Epidermal melanocyte (primary cell): ENCODE data around the gene PPM1A.

Source experiments
- DNase-seq: peaks from one replicate; pipeline ENCODE4 v3.0.0; 2011; ENCODE audit warnings: low spot score; ENCODE audit not compliant: insufficient read length

Gene PPM1A

DNA sequence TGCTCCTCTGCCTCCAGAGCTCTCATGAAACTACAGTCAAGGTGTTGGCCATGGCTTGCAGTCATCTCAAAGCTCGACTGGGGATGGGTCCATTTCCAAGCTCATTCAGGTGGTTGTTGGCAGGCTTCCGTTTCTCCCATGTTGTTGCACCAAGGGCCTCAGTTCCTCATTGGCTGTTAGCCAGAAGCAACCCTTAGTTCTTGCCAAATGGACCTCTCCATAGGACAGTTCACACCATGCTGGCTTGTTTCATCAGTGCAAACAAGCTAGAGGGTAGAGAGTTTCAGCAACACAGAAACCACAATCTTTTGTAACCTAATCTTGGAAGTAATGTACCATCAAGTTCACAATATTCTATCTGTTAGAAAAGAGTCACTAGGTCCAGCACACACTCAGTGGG lies 22.7 kb upstream of the PPM1A start:
- no peak for DNase-seq

- no peak for DNase-seq
Observed at GRCh38 chr14:60227291-60227690, 21.7 kb upstream of the PPM1A start.

GRCh38 chr14:60229614-60230013 lies 19.4 kb upstream of the PPM1A start:
- DNase-seq = no peak

GRCh38 chr14:60232185-60232584 lies 16.8 kb upstream of the PPM1A start:
- DNase-seq = no peak

- no peak for DNase-seq
Observed at GRCh38 chr14:60233251-60233650, 15.8 kb upstream of the PPM1A start.

DNA sequence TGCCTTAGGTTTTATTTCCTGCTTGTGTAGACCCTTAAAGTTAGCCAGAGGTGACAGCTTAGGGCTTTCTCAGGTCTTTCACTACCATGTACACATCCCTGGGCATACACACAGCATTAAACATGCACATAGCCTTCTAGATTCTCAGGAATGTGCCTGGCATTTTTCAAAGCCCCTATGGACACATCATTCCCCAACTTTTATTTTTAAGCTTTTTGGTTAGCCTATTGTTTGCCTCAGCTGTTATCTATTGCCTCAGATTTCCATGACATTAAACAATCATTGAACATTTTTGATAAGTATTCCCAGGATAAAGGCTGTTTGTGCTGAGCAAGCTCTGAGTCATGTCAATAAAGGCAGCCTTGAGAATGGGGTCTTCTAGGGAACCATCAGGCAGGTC lies 15.1 kb upstream of the PPM1A start:
- DNase-seq = no peak

- no peak for DNase-seq
Observed at GRCh38 chr14:60235440-60235839, 13.6 kb upstream of the PPM1A start.

GRCh38 chr14:60238955-60239354 lies 10.1 kb upstream of the PPM1A start:
- no peak for DNase-seq

DNA sequence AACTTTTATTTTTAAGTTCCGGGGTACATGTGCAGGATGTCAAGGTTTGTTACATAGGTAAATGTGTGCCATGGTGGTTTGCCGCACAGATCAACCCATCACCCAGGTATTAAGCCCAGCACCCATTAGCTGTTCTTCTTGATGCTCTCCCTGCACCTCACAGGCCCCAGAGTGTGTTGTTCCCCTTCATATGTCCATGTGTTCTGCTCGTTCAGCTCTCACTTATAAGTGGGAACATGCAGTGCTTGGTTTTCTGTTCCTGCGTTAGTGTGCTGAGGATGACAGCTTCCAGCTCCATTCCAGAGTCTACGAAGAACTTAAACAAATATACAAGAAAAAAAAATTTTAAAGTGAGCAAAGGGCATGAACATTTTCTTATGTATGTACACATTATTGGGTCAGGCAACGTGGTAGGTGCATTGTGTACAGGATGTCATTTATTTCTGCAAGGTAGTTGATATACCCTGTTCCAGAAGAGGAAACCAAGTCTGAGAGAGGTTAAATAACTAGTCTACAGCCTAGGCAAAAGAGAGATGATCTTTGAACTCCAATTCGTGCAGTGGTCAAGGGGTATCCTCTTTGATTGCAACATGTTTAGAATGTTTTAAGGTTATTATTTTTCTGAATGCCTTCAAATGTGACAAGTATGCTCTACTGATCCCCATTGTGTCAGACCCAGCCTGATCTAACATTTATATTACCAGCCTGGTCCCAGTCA lies 8.7 kb upstream of the PPM1A start:
- no peak for DNase-seq

DNA sequence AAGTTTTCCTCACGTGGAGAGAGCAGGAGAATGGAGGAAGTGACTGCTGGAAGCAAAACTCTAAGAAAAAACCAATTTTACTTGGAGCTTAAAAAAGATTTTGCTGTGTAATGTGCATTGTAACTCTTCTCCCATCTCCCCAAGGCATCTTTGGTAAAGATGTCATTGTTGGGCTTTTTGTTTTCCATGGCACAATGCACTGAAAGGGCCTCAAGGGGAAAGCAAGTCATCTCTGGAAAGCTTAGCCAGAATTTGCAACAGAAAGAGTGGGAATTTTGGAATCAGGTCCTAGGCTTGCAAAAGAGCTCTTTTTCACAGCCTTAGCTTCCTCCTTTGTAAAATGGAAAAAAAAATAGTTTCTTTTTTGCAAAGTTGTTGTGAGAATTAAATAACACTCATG lies 7.9 kb upstream of the PPM1A start:
- no peak for DNase-seq

DNA sequence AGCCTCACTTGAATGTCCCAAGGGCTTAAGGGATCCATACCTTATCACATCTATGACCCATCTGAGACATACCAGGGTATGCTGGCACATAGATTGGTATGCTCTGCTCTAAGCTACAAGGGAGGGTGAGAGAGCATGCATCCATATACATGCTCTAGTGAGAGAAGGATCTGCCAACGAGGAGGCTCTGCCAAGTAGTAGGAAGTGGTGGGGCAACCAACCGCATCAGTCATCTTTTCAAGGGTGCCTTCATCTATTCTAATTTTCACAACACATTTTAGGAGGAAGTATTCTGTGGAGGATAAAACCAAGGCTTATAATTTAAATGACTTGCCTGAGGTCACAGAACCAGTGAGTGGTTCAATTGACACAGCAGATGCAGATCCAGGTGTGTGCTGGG lies 6.6 kb upstream of the PPM1A start:
- no peak for DNase-seq

- no peak for DNase-seq
Observed at GRCh38 chr14:60245380-60246177, 3.4 kb upstream of the PPM1A start.

DNA sequence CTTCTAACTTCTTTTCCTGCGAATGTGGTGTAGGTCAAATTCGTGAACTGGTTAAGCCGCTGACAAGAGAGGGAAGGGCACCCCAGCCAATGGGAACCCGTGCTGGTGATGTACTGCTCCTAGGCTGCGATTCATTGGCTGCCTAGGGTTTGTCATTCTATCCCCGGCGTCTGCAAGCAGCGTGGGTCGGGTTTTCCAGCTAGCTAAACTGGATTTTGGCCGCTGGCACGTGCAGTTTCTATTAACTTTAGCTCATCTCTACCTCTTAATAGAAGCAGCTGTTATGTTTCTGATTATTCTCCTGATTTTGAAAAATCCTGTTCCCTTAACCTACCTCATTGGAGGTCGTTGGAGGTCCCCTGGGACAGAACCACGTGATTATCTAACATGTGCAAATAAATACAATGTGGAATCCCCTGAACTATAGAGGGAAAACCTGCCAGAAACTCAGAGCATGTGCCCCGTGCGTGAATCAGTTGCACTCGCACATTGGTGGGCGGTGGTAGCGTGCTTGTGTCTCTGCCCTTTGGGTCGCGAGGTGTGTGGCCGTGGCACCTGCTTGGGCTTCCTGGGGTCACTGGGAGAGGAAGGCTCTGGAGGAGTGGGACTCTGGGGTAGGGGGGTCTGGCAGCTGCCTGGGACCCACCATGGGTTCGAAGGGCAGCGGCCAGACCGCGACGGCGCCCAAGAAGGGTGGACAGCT lies 876 bp upstream of the PPM1A start:
- DNase-seq = peak; percentile 91

GRCh38 chr14:60249321-60250256 lies 568 bp downstream of the PPM1A start:
- DNase-seq = peak; percentile 63

DNA sequence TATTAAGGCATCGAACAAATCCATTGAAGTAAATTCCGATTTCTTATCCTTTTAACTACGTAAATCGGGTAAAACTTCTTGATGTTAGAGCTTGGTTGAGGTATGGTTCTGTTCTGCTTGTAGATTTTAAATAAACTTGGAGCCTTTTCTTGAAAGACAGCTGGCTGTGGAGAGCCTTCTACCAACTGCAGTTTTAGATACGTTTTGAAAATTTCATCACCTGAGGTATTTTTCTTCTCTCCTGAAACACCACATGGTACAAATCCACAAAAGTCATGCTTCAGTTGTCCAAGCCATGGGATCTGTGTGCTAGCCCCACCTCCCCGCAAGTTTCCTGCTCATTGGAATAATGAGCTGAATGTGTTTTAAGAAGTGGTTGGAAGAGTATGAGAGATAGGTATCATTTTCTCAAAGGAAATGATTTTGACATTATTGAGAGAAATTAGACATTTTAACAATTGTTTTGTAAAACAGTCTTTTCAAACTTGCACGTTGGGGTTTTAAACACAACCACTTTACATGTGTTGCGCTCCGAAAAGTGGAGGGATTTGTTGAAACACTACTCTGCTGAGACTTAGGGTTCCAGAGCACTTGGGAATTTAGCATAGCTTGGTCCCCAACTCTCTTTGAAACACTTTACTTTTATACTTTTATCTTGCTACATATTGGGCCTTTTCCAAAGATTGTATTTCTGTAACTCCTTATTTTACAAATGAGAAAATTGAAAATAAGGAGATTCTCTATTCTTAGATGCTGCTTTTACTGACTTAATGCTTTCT lies 1.4 kb downstream of the PPM1A start:
- DNase-seq = no peak

DNA sequence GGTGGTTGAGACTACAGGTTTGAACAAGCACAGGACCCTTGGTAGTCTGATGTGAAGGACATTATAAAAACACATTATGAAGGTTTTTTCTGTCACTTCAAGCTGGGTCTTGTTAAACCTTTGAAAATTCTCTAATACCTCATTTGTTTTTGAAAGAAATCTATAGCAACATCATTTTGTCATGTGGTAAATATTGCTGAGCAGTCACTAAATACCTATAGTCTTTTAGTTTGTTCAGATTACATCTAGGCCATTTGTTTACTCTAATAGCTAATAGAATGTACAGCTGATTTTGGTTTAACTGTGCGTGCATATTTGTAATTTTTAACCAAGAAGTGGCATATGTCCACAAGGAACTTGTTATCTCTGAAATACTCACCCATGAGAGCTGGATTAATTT lies 2.9 kb downstream of the PPM1A start:
- DNase-seq = no peak

GRCh38 chr14:60252630-60253029 lies 3.6 kb downstream of the PPM1A start:
- DNase-seq = no peak

DNA sequence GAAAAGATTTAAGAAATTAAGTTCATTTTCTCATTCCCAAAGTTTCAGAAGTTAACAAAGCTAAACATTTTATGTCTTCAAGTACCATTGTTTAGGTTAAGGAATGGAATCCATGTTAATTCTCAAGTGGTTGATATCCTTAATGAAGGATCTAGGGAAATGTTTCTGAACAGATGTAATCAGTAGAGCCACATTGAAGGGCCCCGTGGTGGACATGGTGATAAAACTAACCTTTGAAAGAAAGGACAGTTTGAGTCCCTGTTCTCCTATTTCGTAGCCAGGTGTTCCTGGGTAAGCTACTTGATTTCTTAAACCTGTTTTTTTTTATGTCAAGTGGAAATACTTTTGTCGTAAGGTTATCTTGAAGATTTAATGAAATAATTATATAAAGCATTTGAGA lies 4.6 kb downstream of the PPM1A start:
- no peak for DNase-seq

GRCh38 chr14:60254176-60254575 lies 5.2 kb downstream of the PPM1A start:
- DNase-seq = no peak

- no peak for DNase-seq
Observed at GRCh38 chr14:60257865-60258264, 8.8 kb downstream of the PPM1A start.
